GM18526 (cell line): Measurements from ENCODE around the gene PCBP3.

Experiments used
- POLR2A ChIP-seq: IDR thresholded peaks from 3 replicates; pipeline ENCODE4 v1.6.1; 2011; ENCODE audit not compliant: insufficient read length; ENCODE audit errors: extremely low read depth

The PCBP3 gene

DNA sequence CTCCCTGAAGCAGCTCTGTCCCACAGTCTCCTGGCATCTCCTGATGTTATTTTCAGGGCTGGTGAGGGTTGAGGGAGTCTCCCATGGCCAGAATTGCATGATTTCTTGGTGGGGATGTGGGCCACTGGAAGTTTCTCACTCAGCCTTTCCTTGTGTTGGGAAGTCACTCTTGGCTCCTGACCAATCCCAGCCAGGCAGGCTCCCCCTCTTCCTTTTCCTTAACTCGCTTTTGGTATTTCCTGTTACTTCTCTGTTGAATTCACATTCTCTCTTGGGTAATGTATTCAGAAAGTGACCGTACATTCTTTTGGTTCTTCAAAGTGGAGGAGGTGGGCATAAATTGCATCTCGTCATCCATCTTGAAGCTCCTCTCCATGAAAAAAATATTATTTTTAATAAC, 135.7 kb downstream of the PCBP3 start:
- no peak for TF ChIP-seq POLR2A

DNA sequence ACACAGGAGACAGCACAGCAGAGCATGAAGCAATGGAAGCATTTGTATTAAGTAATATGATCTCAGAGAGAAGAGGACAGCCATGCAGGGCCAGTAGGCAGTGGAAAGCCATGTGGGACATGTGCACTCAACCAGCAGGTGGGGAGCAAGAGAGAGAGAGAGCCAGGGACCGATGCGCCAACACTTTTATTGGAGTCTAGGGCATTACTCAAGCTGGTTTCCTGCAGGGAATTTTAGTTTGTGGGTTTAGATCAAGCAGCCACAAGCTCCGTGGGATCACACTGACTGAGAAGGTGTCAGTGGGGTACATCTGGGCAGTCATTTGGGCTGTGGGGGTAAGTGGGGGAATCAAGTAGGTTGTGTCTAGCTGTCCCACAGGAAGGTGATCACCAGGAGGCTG, 137.1 kb downstream of the PCBP3 start:
- TF ChIP-seq POLR2A = no peak

DNA sequence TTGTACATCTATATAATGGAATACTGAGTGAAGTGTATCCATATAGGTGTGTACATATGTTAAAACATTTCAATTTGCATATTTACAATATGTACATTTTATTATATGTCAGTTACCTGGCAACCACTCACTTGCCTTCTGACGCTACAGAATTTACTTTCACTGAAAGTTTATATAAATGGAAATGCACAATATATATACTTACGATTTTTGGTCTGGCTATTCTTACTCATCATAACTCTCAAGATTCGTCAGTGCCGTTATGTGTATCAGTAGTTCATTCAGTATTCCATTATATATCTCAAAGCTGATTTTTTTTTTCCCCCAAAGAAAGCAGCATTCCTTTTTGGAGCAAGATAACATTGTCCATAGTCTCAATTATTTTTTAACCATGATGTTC, 138.2 kb downstream of the PCBP3 start:
- no peak for TF ChIP-seq POLR2A

DNA sequence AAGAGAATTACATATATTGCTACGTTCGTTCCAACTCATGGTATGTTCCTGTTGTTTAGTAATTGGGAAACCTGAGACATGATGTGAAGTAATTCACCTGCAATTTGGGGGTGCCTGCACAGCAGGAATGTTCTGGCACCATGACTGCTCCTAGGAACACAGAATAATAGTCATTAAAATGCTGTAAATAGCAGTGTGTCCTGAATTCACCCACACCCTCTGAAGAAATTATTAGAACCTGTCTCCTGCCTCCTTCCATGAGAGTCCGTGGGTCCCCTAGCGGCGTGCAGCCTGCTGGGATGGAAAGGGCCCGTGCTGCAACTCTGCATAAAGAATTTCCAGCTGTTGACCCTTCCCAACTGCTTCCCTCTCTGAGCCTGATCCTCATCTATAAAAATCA, 143.1 kb downstream of the PCBP3 start:
- TF ChIP-seq POLR2A = no peak

DNA sequence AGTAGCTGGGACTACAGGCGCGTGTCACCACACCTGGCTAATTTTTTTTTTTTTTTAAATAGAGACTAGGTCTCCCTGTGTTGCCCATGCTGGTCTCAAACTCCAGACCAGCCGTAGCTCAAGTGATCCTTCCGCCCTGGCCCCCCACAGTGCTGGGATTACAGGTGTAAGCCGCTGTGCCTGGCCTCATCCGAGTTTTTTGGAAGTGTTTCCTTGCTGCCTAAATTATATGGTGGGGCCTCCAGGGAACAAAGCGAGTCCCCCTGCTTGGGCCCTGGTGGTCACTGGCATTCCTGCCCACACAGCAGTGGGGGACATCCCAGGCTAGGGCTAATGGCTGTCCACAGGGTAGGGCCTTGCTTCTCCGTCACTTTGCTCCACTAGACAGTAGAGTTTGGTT, 143.8 kb downstream of the PCBP3 start:
- TF ChIP-seq POLR2A = no peak

DNA sequence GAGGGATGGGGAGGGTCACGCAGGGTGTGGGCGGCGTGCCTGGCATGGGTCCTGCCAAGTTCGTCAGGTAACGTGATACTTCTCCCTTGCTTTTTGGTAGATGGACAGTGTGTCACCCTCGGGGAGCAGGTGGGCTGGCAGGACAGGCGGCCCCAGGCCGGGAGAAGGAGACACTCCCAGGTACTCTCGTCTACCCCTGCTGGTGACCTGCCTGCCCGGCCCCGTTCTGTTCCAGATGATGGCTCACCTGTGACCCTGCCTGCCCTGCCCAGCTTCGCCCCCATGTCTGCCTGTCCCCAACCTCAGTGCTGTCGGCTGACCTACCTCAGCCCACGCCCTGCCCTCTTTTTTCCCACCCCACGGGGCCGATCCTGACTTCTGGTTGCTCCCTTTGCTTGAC, 144.7 kb downstream of the PCBP3 start:
- TF ChIP-seq POLR2A = no peak

DNA sequence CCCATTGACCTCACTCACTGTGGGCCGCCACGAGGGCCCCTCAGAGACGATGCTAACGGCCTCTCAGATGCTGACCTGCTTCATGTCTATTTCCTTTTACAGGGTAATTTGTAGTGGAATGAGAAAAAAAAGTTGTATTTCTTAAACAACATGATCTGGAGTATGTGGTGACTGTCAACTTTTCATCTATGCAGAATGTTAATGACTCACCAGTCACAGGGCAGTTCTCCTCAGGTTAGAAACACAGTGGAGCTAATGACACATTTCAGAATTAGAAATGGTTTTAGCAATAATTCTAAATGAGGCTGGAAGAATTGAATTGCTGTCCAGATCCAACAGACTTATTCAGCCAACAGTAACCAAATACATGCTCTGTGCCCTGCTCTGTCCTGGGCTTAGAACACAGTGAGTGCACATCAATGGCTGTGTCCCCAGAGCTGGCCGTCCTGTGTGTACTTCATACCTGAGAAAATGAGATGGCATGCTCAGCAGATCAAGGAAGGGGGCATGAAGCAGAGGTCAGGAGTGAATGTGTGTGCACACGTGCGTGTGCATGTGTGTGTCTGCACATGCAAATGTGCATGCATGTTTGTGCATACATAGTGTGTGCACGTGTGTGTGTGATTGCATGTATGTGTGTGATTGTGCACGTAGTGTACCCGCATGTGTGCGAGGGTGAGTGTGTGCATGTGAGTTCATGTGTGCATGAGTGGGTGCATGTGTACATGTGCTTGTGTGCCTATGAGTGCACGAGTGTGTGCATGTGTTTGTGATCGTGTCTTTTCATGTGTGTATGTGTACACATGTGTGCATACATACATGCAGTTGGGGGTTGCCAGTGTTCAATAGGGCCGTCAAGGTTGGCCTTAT, 145.3 kb downstream of the PCBP3 start:
- TF ChIP-seq POLR2A = no peak

DNA sequence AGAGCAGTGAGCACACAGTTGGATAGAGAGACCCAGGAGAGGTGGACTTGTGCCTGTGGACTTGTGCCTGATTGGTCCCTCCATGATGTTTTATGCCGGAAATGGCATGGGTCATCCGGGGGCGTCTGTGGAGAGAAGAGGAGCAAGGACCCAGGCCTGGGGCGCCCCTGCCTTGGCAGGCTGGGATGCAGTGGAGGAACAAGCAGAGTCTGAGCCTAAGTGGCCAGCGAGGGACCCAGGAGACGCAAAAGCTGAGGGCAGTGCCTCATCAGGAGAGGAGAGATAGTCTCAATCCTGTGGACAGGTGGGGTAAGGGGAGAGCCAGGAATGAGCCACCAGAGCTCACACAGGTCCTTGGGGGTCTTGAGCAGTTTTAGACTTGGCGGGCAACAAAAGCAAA, 146.9 kb downstream of the PCBP3 start:
- no peak for TF ChIP-seq POLR2A

DNA sequence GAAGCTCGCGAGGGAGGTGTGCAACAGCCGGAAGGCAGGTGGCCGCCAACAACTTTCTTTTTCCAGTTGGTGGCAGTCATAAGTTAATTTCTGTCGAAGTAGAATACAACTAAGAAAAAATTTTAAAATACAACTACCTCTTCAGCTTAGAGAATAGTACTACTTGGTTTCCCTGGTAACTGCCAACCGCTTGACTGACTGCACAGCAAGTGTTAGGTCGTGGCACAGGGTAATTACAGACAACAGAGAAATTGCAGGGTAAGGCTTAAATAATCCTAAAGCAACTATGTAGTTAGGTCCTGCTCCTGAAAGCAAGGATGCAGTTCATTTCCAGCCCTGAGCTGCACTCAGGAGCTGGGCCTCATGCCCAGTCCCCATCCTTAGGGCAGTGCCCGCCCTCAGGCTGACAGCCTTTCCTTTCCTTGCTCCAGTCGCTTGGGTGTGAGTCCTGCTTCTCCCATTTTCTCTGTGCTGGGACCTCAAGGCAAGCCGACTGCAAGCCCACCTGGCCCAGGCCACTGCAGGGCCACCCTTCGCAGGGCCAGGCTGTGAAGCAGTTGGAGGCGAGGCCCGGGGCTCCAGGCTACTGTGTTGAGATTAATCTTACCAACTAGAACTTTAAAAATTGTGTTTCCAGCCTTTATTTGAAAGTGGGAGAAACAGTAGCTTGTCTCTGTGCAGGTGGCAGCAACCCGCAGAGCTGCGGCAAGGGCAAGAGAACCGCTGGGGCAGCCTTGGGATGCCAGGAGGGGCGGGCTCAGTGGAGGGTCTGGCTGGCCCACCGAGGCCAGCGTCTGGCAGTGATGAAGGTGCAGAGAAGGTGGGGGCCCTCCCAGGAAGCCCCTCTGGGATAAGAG, 148.3 kb downstream of the PCBP3 start:
- TF ChIP-seq POLR2A = no peak

DNA sequence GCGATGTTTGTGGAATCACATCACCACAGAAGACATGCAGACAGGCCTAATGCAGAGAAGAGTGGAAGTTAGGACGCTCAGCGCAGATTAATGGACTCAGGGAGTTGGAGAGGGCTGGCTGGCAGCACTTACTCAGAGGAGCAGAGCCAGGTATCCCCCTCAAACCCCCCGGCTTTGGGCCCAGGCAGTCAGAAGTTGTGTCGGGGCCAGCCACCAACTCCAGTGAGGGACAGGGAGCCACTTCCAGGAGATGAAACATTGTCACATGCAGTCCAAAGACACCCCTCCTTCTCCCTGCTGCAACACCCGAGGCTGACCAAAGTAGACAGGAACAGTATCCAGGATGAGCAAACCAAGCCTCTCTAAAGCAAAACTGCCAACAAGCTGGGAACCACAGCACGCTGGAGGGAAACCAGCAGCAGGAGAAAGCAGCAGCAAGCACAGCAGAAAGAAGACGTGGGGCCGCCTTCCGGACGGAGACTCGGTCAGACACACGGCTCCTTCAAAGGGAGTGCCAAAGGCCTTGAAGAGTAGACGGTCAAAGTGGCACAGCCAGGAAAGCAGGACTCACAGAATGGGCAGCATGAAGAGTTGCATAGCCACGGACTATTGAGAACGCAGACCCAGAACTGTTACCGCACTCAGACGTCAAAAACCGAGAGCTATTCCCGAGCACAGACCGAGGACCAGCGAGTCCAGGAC, 149.3 kb downstream of the PCBP3 start:
- TF ChIP-seq POLR2A = no peak

DNA sequence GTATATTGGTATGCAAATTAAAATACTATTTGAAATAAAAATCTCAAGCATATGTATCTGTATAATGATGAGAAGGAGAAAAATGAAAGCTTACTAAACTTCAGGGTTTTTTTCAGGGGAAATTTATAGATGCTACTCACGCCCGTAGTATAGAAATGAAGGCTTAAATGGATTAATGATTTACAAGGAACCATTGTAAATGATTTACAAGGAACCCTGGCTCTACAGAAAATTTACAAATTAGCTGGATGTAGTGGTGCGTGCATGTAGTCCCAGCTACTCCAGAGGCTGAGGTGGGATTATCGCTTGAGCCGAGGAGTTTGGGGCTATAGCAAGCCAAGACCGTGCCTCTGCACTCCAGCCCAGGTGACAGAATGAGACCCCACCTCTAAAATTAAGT, 150.5 kb downstream of the PCBP3 start:
- no peak for TF ChIP-seq POLR2A

DNA sequence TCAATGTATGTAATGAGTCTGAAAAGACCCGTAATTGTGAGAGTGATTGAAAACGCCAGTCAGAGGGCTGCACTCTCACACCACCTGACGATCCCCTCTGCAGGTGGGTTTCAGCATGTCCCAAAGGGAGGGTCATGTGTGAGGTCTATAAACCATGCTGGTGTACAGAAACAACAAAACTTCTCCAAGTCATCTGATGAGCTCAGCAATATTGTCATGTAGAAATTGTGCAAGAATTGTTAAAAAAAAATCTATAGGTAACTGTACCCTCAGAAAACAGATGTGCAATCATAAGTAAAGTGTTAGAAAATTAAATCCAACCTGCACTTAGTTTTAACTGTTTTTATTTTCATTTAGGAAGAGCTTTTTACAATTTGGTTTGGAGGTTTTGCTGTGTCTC, 152.5 kb downstream of the PCBP3 start:
- TF ChIP-seq POLR2A = no peak

DNA sequence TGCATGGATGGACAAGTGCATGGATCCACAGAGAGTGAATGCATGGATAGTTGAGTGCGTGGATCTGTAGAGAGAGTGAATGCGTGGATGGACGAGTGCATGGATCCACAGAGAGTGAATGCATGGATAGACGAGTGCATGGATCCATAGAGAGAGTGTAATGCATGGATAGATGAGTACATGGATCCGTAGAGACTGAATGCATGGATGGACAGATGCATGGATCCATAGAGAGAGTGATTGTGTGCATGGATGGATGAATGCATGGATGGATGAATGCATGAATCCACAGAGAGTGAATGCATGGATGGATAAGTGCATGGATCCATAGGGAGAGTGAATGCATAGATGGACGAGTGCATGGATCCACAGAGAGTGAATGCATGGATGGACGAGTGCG, 153.8 kb downstream of the PCBP3 start:
- TF ChIP-seq POLR2A = no peak

DNA sequence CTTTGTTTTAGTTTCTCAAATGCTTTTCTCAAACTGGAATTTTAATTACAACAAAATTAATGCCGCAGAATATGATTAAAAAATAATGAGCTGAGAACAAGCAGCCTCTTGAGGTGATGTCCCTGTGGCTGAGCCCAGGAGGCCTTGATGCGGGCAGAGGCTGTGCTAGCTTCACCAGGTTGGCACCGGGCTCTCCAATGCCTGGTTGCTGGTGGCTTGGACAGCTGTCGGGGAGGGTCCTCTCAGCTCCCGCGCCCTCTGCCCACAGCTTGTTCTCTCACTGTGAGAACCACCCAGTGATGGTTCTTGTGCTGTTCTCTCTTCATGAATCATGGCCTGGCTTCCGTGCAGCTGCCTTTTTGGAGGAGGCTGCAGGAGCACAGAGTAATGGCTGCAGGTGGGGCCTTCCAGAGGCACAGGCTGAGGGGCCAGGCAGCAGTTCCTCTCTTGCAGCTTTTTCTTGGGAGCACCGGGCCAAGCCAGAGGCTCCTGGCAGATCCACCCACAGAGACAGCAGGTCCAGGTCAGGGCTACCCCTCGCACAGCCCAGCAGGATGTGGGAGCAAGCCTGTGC, 156.3 kb downstream of the PCBP3 start:
- TF ChIP-seq POLR2A = no peak

DNA sequence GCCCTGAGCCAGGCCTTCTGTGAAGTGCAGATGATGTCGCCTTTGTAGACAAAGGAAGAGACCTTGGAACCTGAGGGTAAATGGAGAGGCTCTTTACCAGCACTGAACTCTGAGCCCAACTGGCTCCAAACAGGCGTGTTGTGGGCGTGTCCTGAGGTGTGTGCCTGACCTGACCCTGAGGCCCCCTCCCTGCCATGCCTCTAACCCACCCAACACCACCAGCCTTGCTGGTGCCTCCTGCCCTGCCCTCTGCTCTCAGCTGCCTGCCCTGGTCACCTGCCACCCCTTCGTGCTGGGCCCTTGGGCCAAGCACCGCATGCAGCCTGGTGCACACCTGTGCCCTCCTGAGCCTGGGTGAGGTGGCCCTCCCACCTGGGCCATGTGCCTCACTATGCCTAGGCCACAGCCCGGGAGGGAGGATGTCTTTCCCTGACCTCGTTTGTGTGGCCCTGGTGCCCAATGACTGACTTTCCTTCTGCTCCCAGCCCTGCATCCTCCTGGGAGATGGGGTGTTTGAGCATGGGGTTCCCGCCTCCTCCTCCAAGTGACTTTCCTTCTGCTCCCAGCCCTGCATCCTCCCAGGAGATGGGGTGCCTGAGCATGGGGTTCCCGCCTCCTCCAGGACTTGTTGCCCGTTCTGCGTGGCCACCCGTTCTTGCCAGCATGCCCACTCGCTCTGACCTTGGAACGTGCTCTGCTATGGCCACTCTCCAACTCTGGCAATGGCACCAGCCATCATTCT, 157.0 kb downstream of the PCBP3 start:
- TF ChIP-seq POLR2A = no peak
